Choroid plexus epithelial cell (primary cell): ENCODE results near the gene AKTIP.

Source experiments
- DNase-seq: peaks from one replicate; pipeline ENCODE4 v3.0.0-alpha.2; 2010; ENCODE audit warnings: low read depth
- H3K4me3 ChIP-seq: 2 replicates; pipeline ENCODE4 v1.5.1; 2011; ENCODE audit warnings: low read depth, mild to moderate bottlenecking, control low read depth, low read length, moderate library complexity
- TF ChIP-seq, protein P1 (sequence below): conservative IDR thresholded peaks from 2 replicates; pipeline ENCODE4 v1.5.1; 2011; ENCODE audit warnings: low read depth, mild to moderate bottlenecking, control low read depth, inconsistent platforms, low read length, moderate library complexity

AKTIP gene

GRCh38 chr16:53492503-53492902 lies 10.5 kb downstream of the AKTIP start:
- TF ChIP-seq, protein P1, sequence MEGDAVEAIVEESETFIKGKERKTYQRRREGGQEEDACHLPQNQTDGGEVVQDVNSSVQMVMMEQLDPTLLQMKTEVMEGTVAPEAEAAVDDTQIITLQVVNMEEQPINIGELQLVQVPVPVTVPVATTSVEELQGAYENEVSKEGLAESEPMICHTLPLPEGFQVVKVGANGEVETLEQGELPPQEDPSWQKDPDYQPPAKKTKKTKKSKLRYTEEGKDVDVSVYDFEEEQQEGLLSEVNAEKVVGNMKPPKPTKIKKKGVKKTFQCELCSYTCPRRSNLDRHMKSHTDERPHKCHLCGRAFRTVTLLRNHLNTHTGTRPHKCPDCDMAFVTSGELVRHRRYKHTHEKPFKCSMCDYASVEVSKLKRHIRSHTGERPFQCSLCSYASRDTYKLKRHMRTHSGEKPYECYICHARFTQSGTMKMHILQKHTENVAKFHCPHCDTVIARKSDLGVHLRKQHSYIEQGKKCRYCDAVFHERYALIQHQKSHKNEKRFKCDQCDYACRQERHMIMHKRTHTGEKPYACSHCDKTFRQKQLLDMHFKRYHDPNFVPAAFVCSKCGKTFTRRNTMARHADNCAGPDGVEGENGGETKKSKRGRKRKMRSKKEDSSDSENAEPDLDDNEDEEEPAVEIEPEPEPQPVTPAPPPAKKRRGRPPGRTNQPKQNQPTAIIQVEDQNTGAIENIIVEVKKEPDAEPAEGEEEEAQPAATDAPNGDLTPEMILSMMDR: no peak
- no peak for DNase-seq
- no peak overlapping the region for H3K4me3 ChIP-seq

GRCh38 chr16:53489755-53490154 lies 13.3 kb downstream of the AKTIP start:
- TF ChIP-seq, protein P1: no peak

DNA sequence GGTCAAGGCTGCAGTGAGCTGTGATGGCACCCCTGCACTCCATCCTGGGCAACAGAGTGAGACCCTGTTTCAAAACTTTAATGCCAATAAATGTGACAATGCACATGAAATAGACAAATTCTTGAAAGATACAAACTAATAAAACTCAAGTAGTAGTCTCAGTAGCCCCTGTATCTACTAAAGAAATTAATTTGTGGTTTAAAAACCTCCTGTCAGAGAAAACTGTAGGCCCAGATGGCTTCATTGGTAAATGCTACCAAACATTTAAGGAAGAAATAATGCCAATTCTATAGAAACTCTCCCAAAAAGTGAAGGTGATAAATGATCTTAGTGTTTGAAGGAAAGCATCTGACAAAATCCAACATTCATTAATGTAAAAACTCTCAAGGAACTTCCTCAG lies 16.8 kb downstream of the AKTIP start:
- DNase-seq: no peak
- H3K4me3 ChIP-seq: no peak overlapping the region
- TF ChIP-seq, protein P1: no peak

More at GRCh38 chr16:53489755-53490154, 13.3 kb downstream of the AKTIP start:
- no peak overlapping the region for H3K4me3 ChIP-seq
- DNase-seq: no peak

DNA sequence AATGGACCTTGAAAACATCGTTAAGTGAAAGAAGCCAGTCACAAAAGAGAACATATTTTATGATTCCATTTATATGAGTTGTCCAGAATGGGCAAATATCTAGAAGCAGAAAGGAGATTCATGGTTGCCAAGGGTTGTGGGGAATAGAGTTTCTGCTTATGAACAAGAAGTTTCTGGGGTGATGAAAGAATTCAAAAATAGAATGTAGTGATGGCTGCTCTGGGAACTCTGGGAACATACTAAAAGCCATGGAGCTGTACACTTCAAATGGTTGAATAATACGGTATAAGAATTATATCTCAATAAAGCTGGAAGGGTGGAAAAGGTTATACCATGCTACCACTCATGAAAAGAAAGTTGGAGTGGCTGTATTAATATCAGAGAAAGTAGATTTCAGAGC lies 18.5 kb downstream of the AKTIP start:
- TF ChIP-seq, protein P1: no peak
- no peak for DNase-seq
- no peak overlapping the region for H3K4me3 ChIP-seq

DNA sequence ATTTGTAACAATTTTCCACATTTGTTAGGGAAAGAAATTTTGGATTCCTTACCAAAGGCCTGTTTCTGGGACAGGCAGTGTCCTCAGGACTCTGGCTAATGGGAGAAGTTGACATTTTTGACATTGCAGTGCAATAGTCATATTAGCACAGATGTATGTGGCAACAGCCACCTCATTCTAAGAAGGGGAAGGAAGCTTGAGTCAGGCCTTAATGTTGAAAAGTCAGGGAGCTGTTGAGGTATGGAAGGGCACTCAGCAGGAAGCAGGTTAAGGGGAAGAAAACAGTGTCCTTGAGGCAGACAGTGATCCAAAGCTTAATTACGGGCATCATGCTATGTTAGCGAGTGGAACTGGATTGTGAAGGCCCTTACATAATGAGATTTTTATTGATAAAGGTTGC lies 20.9 kb downstream of the AKTIP start:
- TF ChIP-seq, protein P1: no peak
- DNase-seq: peak; percentile 31
- H3K4me3 ChIP-seq: no peak overlapping the region

- H3K4me3 ChIP-seq: no peak overlapping the region
- TF ChIP-seq, protein P1: no peak
- no peak for DNase-seq
These were observed 22.6 kb downstream of the AKTIP start for GRCh38 chr16:53480394-53480793.

- no peak for DNase-seq
- TF ChIP-seq, protein P1: no peak
- no peak overlapping the region for H3K4me3 ChIP-seq
These were observed 24.0 kb downstream of the AKTIP start for GRCh38 chr16:53478965-53479364.
